Esophagus squamous epithelium (tissue), 4 donors: ENCODE data around the gene MYCBP2.

Experiments used
- POLR2A ChIP-seq, 4 donors: fragments of 450-650 bp; IDR thresholded peaks; one replicate each; pipeline ENCODE4 v1.6.1; 2017; ENCODE audit warnings: antibody characterized with exemption in 4 of 4, mild to moderate bottlenecking in 4 of 4, moderate library complexity in 3 of 4
- TF ChIP-seq, protein P1 (sequence below), 6 experiments: fragments of 450-650 bp in 4 of 6; fragments of 200-600 bp in 2 of 6; sonication (generic) in 2 of 6; IDR thresholded peaks; one replicate each; pipeline ENCODE4 v1.5.1; 2016 to 2019; ENCODE audit warnings: antibody characterized with exemption in 6 of 6, mild to moderate bottlenecking in 4 of 6, moderate library complexity in 4 of 6

DNA sequence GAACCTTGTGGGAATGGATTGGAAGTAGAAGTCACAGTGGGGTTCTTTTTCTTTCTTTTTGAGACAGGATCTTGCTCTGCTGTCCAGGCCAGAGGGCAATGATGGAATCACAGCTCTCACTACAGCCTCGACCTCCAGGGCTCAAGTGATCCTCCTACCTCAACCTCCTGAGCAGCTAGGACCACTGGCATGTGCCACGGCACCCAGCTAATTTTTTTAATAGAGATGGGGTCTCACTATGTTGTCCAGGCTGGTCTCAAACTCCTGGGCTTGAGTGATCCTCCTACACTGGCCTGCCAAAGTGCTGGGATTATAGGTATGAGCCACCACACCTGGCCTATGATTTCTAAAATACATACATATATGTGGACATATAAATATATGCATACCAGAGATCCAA, 111.4 kb downstream of the MYCBP2 start:
- TF ChIP-seq, protein P1, sequence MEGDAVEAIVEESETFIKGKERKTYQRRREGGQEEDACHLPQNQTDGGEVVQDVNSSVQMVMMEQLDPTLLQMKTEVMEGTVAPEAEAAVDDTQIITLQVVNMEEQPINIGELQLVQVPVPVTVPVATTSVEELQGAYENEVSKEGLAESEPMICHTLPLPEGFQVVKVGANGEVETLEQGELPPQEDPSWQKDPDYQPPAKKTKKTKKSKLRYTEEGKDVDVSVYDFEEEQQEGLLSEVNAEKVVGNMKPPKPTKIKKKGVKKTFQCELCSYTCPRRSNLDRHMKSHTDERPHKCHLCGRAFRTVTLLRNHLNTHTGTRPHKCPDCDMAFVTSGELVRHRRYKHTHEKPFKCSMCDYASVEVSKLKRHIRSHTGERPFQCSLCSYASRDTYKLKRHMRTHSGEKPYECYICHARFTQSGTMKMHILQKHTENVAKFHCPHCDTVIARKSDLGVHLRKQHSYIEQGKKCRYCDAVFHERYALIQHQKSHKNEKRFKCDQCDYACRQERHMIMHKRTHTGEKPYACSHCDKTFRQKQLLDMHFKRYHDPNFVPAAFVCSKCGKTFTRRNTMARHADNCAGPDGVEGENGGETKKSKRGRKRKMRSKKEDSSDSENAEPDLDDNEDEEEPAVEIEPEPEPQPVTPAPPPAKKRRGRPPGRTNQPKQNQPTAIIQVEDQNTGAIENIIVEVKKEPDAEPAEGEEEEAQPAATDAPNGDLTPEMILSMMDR (IDR thresholded peaks at IDR 0.05), result no peak
- no peak for TF ChIP-seq POLR2A (IDR thresholded peaks at IDR 0.05)
